Stimulated activated CD4-positive, alpha-beta T cell treated with anti-CD3 and anti-CD28 coated beads, Interleukin-1b, Interleukin-23, amount 100 ng/mL, for 24 hours (primary cell): ENCODE data around the gene EQTN.
"Not testable (repeated sequence)": the region's sequence is repeated elsewhere in the genome, so short reads cannot be mapped to it uniquely, and the experiment has no call there.

Experiments
- DNase-seq, 4 experiments: peaks; one replicate each; pipeline ENCODE4 v3.0.0-alpha.2; 2020; ENCODE audit warnings: low read depth in 4 of 4, low spot score in 1 of 4

The EQTN gene

GRCh38 chr9:27293996-27294395 is 3.0 kb downstream of the EQTN start:
- no peak for DNase-seq

- DNase-seq, result no peak
Observed at GRCh38 chr9:27292659-27293405, 4.1 kb downstream of the EQTN start.

GRCh38 chr9:27291292-27291691 is 5.7 kb downstream of the EQTN start:
- no peak for DNase-seq

GRCh38 chr9:27282269-27282668 is 14.7 kb downstream of the EQTN start:
- DNase-seq, result no peak

GRCh38 chr9:27280860-27281259 is 16.1 kb downstream of the EQTN start:
- DNase-seq, result no peak

- DNase-seq, result no peak
Observed at GRCh38 chr9:27280249-27280648, 16.7 kb downstream of the EQTN start.

GRCh38 chr9:27279611-27280010 is 17.3 kb downstream of the EQTN start:
- DNase-seq, result no peak

- no peak for DNase-seq
Observed at GRCh38 chr9:27278374-27278773, 18.6 kb downstream of the EQTN start.

GRCh38 chr9:27276193-27277030 is 20.5 kb downstream of the EQTN start:
- no peak for DNase-seq

GRCh38 chr9:27273186-27273585 is 23.8 kb downstream of the EQTN start:
- no peak for DNase-seq

GRCh38 chr9:27272103-27272502 is 24.8 kb downstream of the EQTN start:
- no peak for DNase-seq

- no peak for DNase-seq
Observed at GRCh38 chr9:27261517-27262211, 35.3 kb downstream of the EQTN start.

- DNase-seq, result no peak
Observed at GRCh38 chr9:27260789-27261516, 36.0 kb downstream of the EQTN start.

GRCh38 chr9:27258662-27259061 is 38.3 kb downstream of the EQTN start:
- no peak for DNase-seq

- no peak for DNase-seq
Observed at GRCh38 chr9:27248702-27249101, 48.2 kb downstream of the EQTN start.

GRCh38 chr9:27247756-27248155 is 49.2 kb downstream of the EQTN start:
- DNase-seq, result no peak

- not testable (repeated sequence) for DNase-seq
Observed at GRCh38 chr9:27239648-27240047, 57.3 kb downstream of the EQTN start.
